ENCODE measurements around the gene AJUBA.
A peak's percentile ranks its signal among the peaks of the same experiment; 100 is the strongest.
"Not testable (repeated sequence)": the region's sequence is repeated elsewhere in the genome, so short reads cannot be mapped to it uniquely, and the experiment has no call there.

Gene AJUBA

GRCh38 chr14:23020143-23021128 is 38.1 kb upstream of the AJUBA start:
- WGBS, 2 experiments = 88 to 90% methylated on average over 7 of the region's 7 CpGs

GRCh38 chr14:23018107-23018506 is 35.8 kb upstream of the AJUBA start:
- no peak overlapping the region for H3K27ac ChIP-seq (ENCODE audit: insufficient read depth, low read depth, low read length, poor library complexity, severe bottlenecking)
- no peak overlapping the region for H3K4me3 ChIP-seq (ENCODE audit: insufficient read depth, low read depth, low read length)
- H3K27me3 ChIP-seq (ENCODE audit: control insufficient read depth, insufficient read depth, low read length, poor library complexity, severe bottlenecking) = no peaks in the 10 kb centered on the region
- H3K4me1 ChIP-seq (ENCODE audit: control insufficient read depth, insufficient read depth, low read length) = peaks cover 13% of the 10 kb centered on the region
- no peaks in the 10 kb centered on the region for H3K9me3 ChIP-seq (ENCODE audit: control insufficient read depth, low read length)
- H3K36me3 ChIP-seq (ENCODE audit: control insufficient read depth, insufficient read depth, low read length) = no peaks in the 10 kb centered on the region

More at GRCh38 chr14:23020143-23021128, 38.1 kb upstream of the AJUBA start:
- Histone ChIP-seq H3K36me3 (ENCODE audit: control insufficient read depth, insufficient read depth, low read length) (peaks cover 8% of the 10 kb centered on the region), H3K27ac (ENCODE audit: insufficient read depth, low read depth, low read length, poor library complexity, severe bottlenecking) (no peak overlapping the region), H3K9me3 (ENCODE audit: control insufficient read depth, low read length) (no peaks in the 10 kb centered on the region), H3K4me1 (ENCODE audit: control insufficient read depth, insufficient read depth, low read length) (peaks cover 26% of the 10 kb centered on the region), H3K4me3 (ENCODE audit: insufficient read depth, low read depth, low read length) (no peak overlapping the region), H3K27me3 (ENCODE audit: control insufficient read depth, insufficient read depth, low read length, poor library complexity, severe bottlenecking) (no peaks in the 10 kb centered on the region)

- Histone ChIP-seq H3K27me3 (ENCODE audit: control insufficient read depth, insufficient read depth, low read length, poor library complexity, severe bottlenecking) (no peaks in the 10 kb centered on the region), H3K9me3 (ENCODE audit: control insufficient read depth, low read length) (no peaks in the 10 kb centered on the region), H3K27ac (ENCODE audit: insufficient read depth, low read depth, low read length, poor library complexity, severe bottlenecking) (no peak overlapping the region), H3K4me1 (ENCODE audit: control insufficient read depth, insufficient read depth, low read length) (peaks cover 8% of the 10 kb centered on the region), H3K4me3 (ENCODE audit: insufficient read depth, low read depth, low read length) (no peak overlapping the region), H3K36me3 (ENCODE audit: control insufficient read depth, insufficient read depth, low read length) (no peaks in the 10 kb centered on the region)
- WGBS, 2 experiments = 90 to 92% methylated on average over 5 of the region's 5 CpGs
These were observed 34.7 kb upstream of the AJUBA start for GRCh38 chr14:23017091-23017490.

- peaks cover under 1% of the 10 kb centered on the region for H3K4me1 ChIP-seq (ENCODE audit: control insufficient read depth, insufficient read depth, low read length)
- H3K9me3 ChIP-seq (ENCODE audit: control insufficient read depth, low read length) = no peaks in the 10 kb centered on the region
- H3K4me3 ChIP-seq (ENCODE audit: insufficient read depth, low read depth, low read length) = no peak overlapping the region
- no peaks in the 10 kb centered on the region for H3K27me3 ChIP-seq (ENCODE audit: control insufficient read depth, insufficient read depth, low read length, poor library complexity, severe bottlenecking)
- WGBS, 2 experiments = 85% methylated on average over 4 of the region's 4 CpGs
- H3K36me3 ChIP-seq (ENCODE audit: control insufficient read depth, insufficient read depth, low read length) = no peaks in the 10 kb centered on the region
- H3K27ac ChIP-seq (ENCODE audit: insufficient read depth, low read depth, low read length, poor library complexity, severe bottlenecking) = no peak overlapping the region
These were observed 33.3 kb upstream of the AJUBA start for GRCh38 chr14:23015618-23016017.

- H3K27me3 ChIP-seq (ENCODE audit: control insufficient read depth, insufficient read depth, low read length, poor library complexity, severe bottlenecking); H3K36me3 ChIP-seq (ENCODE audit: control insufficient read depth, insufficient read depth, low read length); H3K27ac ChIP-seq (ENCODE audit: insufficient read depth, low read depth, low read length, poor library complexity, severe bottlenecking); H3K4me1 ChIP-seq (ENCODE audit: control insufficient read depth, insufficient read depth, low read length); H3K4me3 ChIP-seq (ENCODE audit: insufficient read depth, low read depth, low read length); H3K9me3 ChIP-seq (ENCODE audit: control insufficient read depth, low read length): not testable (repeated sequence)
- WGBS, 2 experiments = 93 to 95% methylated on average over 5 of the region's 5 CpGs
These were observed 31.4 kb upstream of the AJUBA start for GRCh38 chr14:23013749-23014054.

- no peaks in the 10 kb centered on the region for H3K4me1 ChIP-seq (ENCODE audit: control insufficient read depth, insufficient read depth, low read length)
- no peaks in the 10 kb centered on the region for H3K27me3 ChIP-seq (ENCODE audit: control insufficient read depth, insufficient read depth, low read length, poor library complexity, severe bottlenecking)
- no peaks in the 10 kb centered on the region for H3K9me3 ChIP-seq (ENCODE audit: control insufficient read depth, low read length)
- no peak overlapping the region for H3K27ac ChIP-seq (ENCODE audit: insufficient read depth, low read depth, low read length, poor library complexity, severe bottlenecking)
- H3K36me3 ChIP-seq (ENCODE audit: control insufficient read depth, insufficient read depth, low read length) = no peaks in the 10 kb centered on the region
- no peak overlapping the region for H3K4me3 ChIP-seq (ENCODE audit: insufficient read depth, low read depth, low read length)
- WGBS, 2 experiments = 89 to 90% methylated on average over 6 of the region's 6 CpGs
These were observed 30.9 kb upstream of the AJUBA start for GRCh38 chr14:23013054-23013748.

- 11 to 12% methylated on average over 40 of the region's 40 CpGs for WGBS, 2 experiments
- no peak within 1 kb of the TSS for H3K27ac ChIP-seq (ENCODE audit: insufficient read depth, low read depth, low read length, poor library complexity, severe bottlenecking)
- H3K4me3 ChIP-seq (ENCODE audit: insufficient read depth, low read depth, low read length) = peak within 1 kb of the TSS; percentile 36
- H3K36me3 ChIP-seq (ENCODE audit: control insufficient read depth, insufficient read depth, low read length) = no peaks in the 10 kb centered on the region
- no peaks in the 10 kb centered on the region for H3K27me3 ChIP-seq (ENCODE audit: control insufficient read depth, insufficient read depth, low read length, poor library complexity, severe bottlenecking)
- peaks cover 4% of the 10 kb centered on the region for H3K4me1 ChIP-seq (ENCODE audit: control insufficient read depth, insufficient read depth, low read length)
- no peaks in the 10 kb centered on the region for H3K9me3 ChIP-seq (ENCODE audit: control insufficient read depth, low read length)
These were observed 27.8 kb upstream of the AJUBA start, which contains the start of gene C14orf93 for GRCh38 chr14:23009939-23010726. Gene C14orf93, minus strand, starts transcription at chr14:23010143. Its CDS starts 11,120 bp downstream, at chr14:22999023.

GRCh38 chr14:23009483-23009938 is 27.2 kb upstream of the AJUBA start:
- no peak overlapping the region for H3K27ac ChIP-seq (ENCODE audit: insufficient read depth, low read depth, low read length, poor library complexity, severe bottlenecking)
- WGBS, 2 experiments = 63 to 88% methylated on average over 5 to 8 of the region's 8 CpGs

GRCh38 chr14:23008831-23009230 is 26.5 kb upstream of the AJUBA start:
- peaks cover 4% of the 10 kb centered on the region for H3K4me1 ChIP-seq (ENCODE audit: control insufficient read depth, insufficient read depth, low read length)
- H3K4me3 ChIP-seq (ENCODE audit: insufficient read depth, low read depth, low read length) = no peak overlapping the region
- 94 to 96% methylated on average over 3 of the region's 3 CpGs for WGBS, 2 experiments
- no peaks in the 10 kb centered on the region for H3K36me3 ChIP-seq (ENCODE audit: control insufficient read depth, insufficient read depth, low read length)
- no peaks in the 10 kb centered on the region for H3K9me3 ChIP-seq (ENCODE audit: control insufficient read depth, low read length)
- H3K27ac ChIP-seq (ENCODE audit: insufficient read depth, low read depth, low read length, poor library complexity, severe bottlenecking) = no peak overlapping the region
- H3K27me3 ChIP-seq (ENCODE audit: control insufficient read depth, insufficient read depth, low read length, poor library complexity, severe bottlenecking) = no peaks in the 10 kb centered on the region

More at GRCh38 chr14:23009483-23009938, 27.2 kb upstream of the AJUBA start:
- H3K36me3 ChIP-seq (ENCODE audit: control insufficient read depth, insufficient read depth, low read length) = no peaks in the 10 kb centered on the region
- no peaks in the 10 kb centered on the region for H3K27me3 ChIP-seq (ENCODE audit: control insufficient read depth, insufficient read depth, low read length, poor library complexity, severe bottlenecking)
- H3K9me3 ChIP-seq (ENCODE audit: control insufficient read depth, low read length) = no peaks in the 10 kb centered on the region
- peaks cover 4% of the 10 kb centered on the region for H3K4me1 ChIP-seq (ENCODE audit: control insufficient read depth, insufficient read depth, low read length)
- H3K4me3 ChIP-seq (ENCODE audit: insufficient read depth, low read depth, low read length) = peak overlapping the region; percentile 36

Measured in ectodermal cell (in vitro differentiated cells).